KMS-11 (cell line): ENCODE results near the gene FXYD1.
A peak's percentile ranks its signal among the peaks of the same experiment; 100 is the strongest.

Experiments used
- H2AFZ ChIP-seq: fragments of 200-600 bp; sonication (generic); 2 replicates; pipeline ENCODE4 v1.6.1; 2016; ENCODE audit warnings: antibody characterized with exemption, mixed run types, low read depth
- H3K27ac ChIP-seq: fragments of 200-600 bp; sonication (generic); 2 replicates; pipeline ENCODE4 v1.6.1; 2016; ENCODE audit warnings: mild to moderate bottlenecking, mixed run types
- H3K27me3 ChIP-seq: fragments of 200-600 bp; sonication (generic); 2 replicates; pipeline ENCODE4 v1.6.1; 2017; ENCODE audit warnings: mild to moderate bottlenecking, low read depth, mixed run types, moderate library complexity; ENCODE audit not compliant: insufficient read depth
- H3K36me3 ChIP-seq: fragments of 200-600 bp; sonication (generic); 2 replicates; pipeline ENCODE4 v1.6.1; 2017; ENCODE audit warnings: mild to moderate bottlenecking, mixed run types; ENCODE audit not compliant: insufficient read depth
- H3K4me1 ChIP-seq: fragments of 200-600 bp; sonication (generic); 2 replicates; pipeline ENCODE4 v1.6.1; 2016; ENCODE audit warnings: mild to moderate bottlenecking, low read depth, mixed run types; ENCODE audit not compliant: poor library complexity, severe bottlenecking
- H3K4me2 ChIP-seq: fragments of 200-600 bp; sonication (generic); 2 replicates; pipeline ENCODE4 v1.7.0; 2016; ENCODE audit warnings: mild to moderate bottlenecking, mixed run types
- H3K4me3 ChIP-seq: fragments of 200-600 bp; sonication (generic); IDR thresholded peaks from 2 replicates; pipeline ENCODE4 v1.6.1; 2017; ENCODE audit warnings: low read depth, low read length, mixed read lengths; ENCODE audit not compliant: insufficient read depth
- H3K79me2 ChIP-seq: fragments of 200-600 bp; sonication (generic); 2 replicates; pipeline ENCODE4 v1.6.1; 2016; ENCODE audit warnings: low read depth, mixed run types; ENCODE audit not compliant: insufficient read depth
- H3K9ac ChIP-seq: fragments of 200-600 bp; sonication (generic); 2 replicates; pipeline ENCODE4 v1.6.1; 2016; ENCODE audit warnings: mild to moderate bottlenecking, mixed run types
- H4K20me1 ChIP-seq: fragments of 200-600 bp; sonication (generic); 2 replicates; pipeline ENCODE4 v1.6.1; 2016; ENCODE audit warnings: mild to moderate bottlenecking, mixed run types; ENCODE audit not compliant: insufficient read depth
- TF ChIP-seq, protein P1 (sequence below): fragments of 200-600 bp; sonication (generic); conservative IDR thresholded peaks from 2 replicates; pipeline ENCODE4 v1.6.1; 2017; ENCODE audit warnings: low read depth, mild to moderate bottlenecking, antibody characterized with exemption, low read length, moderate library complexity, mixed read lengths

Gene FXYD1

DNA sequence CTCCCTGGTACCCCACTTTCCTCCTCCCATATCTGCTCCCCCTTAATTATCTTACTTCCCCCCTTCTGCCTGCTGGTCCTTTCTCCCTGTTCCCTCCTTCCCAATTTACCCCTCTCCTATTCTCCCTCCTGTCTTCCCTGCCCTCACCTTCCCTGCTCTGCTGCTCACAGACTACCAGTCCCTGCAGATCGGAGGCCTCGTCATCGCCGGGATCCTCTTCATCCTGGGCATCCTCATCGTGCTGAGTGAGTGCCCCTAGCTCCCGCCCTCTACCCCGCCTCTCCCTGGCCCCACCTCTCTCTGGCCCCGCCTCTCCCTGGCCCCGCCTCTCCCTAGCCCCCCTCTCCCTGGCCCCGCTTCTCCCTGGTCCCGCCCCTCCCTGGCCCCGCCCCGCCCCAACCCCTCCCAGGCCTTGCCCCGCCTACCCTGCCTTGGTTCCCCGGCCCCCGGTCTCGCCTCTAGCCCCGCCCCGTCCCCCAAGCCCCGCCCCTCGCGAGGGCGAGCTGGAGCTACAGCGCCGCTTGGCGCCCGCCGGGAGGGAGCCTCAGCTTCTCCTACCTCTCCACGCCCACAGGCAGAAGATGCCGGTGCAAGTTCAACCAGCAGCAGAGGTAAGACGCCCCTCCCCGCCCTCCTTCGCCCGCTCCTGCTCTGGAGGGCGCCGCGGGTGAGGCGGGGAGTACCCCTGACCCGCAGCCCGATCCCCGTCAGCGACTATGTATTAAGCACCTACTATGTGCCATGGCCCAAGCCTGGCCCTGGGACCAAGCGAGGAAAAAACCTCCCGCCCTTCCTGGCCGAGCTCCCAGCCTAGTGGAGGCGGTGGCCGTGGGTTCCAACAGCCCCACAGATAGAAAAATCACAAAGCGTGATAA, 2.6 kb downstream of the FXYD1 start:
- no peaks in the 10 kb centered on the region for H4K20me1 ChIP-seq
- H3K4me2 ChIP-seq = peak overlapping the region; percentile 80
- no peak overlapping the region for H3K9ac ChIP-seq
- H3K27me3 ChIP-seq = peaks cover 13% of the 10 kb centered on the region; the same call in 1 of the 2 replicates
- H2AFZ ChIP-seq = peak overlapping the region; percentile 57
- H3K4me3 ChIP-seq = no peak overlapping the region
- no peaks in the 10 kb centered on the region for H3K36me3 ChIP-seq
- H3K79me2 ChIP-seq = no peaks in the 10 kb centered on the region
- H3K4me1 ChIP-seq = peaks cover 7% of the 10 kb centered on the region
- no peak overlapping the region for H3K27ac ChIP-seq
- TF ChIP-seq, protein P1, sequence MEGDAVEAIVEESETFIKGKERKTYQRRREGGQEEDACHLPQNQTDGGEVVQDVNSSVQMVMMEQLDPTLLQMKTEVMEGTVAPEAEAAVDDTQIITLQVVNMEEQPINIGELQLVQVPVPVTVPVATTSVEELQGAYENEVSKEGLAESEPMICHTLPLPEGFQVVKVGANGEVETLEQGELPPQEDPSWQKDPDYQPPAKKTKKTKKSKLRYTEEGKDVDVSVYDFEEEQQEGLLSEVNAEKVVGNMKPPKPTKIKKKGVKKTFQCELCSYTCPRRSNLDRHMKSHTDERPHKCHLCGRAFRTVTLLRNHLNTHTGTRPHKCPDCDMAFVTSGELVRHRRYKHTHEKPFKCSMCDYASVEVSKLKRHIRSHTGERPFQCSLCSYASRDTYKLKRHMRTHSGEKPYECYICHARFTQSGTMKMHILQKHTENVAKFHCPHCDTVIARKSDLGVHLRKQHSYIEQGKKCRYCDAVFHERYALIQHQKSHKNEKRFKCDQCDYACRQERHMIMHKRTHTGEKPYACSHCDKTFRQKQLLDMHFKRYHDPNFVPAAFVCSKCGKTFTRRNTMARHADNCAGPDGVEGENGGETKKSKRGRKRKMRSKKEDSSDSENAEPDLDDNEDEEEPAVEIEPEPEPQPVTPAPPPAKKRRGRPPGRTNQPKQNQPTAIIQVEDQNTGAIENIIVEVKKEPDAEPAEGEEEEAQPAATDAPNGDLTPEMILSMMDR = peak; percentile 28; the same call in 1 of the 2 replicates

DNA sequence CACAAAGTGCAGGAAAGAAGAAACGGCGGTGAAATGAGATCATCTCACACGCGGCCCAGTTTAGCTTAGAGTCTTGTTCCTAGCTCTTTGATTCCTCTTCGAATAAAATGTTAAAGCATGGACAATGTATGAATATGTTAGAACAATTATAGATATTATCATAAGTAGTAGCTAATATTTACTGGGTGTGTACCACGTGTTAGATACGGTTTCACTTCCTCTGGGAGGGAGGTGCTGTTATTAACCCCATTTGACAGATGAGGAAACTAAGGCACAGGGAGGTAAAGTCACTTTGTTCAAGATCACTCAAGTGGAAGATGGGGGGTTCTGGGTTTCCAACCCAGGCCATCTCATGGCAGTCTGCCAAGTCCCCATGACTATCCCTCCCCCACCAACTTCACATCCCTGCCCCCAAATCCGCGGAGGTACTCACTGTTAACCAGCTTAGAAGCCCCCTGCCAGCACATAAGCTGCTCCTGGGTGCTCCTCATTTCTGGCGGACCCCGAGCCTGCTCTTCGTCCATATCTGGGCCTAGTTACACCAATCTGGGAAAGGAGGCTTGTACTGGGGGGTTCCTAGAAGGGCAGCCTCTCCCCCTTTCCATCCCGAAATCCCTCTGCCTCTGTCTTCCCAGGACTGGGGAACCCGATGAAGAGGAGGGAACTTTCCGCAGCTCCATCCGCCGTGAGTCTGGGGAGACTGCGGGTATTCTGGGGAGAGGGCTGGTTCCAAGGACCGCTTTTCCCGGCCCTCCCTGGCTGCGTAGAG, 3.4 kb downstream of the FXYD1 start:
- no peak overlapping the region for H3K9ac ChIP-seq
- peak overlapping the region; percentile 80 for H3K4me2 ChIP-seq
- H3K36me3 ChIP-seq = no peaks in the 10 kb centered on the region
- H4K20me1 ChIP-seq = no peaks in the 10 kb centered on the region
- H3K27ac ChIP-seq = no peak overlapping the region
- peaks cover 7% of the 10 kb centered on the region for H3K4me1 ChIP-seq
- no peak overlapping the region for H3K4me3 ChIP-seq
- peak overlapping the region; percentile 49 for H2AFZ ChIP-seq
- TF ChIP-seq, protein P1 = no peak
- H3K79me2 ChIP-seq = no peaks in the 10 kb centered on the region
- H3K27me3 ChIP-seq = peaks cover 13% of the 10 kb centered on the region; the same call in 1 of the 2 replicates

- no peaks in the 10 kb centered on the region for H4K20me1 ChIP-seq
- no peak overlapping the region for H3K9ac ChIP-seq
- H3K79me2 ChIP-seq = no peaks in the 10 kb centered on the region
- no peak overlapping the region for H3K27ac ChIP-seq
- H3K4me1 ChIP-seq = peaks cover 7% of the 10 kb centered on the region
- TF ChIP-seq, protein P1 = no peak
- H2AFZ ChIP-seq = no peak overlapping the region
- no peak overlapping the region for H3K4me2 ChIP-seq
- H3K36me3 ChIP-seq = no peaks in the 10 kb centered on the region
- no peak overlapping the region for H3K4me3 ChIP-seq
- H3K27me3 ChIP-seq = peaks cover 13% of the 10 kb centered on the region; the same call in 1 of the 2 replicates
Observed at GRCh38 chr19:35142606-35143230, 4.1 kb downstream of the FXYD1 start.

DNA sequence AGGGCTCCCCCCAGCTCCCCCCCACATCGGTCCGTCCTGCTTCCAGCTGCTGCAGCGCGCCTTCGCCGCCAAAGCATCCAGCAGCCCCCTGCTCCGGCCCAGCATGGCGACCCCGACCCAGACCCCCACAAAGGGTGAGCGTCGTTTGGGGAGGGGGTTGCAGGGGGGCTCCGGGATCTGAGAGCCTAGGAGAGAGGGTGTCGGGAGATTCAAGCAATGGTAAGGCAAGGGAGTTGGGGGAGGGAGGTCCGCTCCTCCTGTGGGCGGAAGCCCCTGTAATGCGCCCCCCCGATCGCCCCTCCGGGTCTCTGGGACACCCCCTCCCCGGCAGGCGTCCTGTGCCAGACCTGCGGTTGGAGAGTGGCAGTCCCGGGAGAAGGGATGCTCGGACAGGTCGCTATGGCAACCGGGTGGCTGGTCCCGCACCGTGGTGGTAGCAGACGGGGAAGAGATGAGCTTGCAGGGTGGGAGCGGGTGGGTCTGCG, 4.6 kb downstream of the FXYD1 start, which contains the start of gene FXYD7:
TSS of gene FXYD7 (plus strand) at position 25 of the 485 bp plus-strand sequence. CDS start at position 104, 79 bp downstream.
- H2AFZ ChIP-seq = no peak within 1 kb of the TSS; the same call in 1 of the 2 replicates
- H3K4me3 ChIP-seq = no peak within 1 kb of the TSS
- no peaks in the 10 kb centered on the region for H3K79me2 ChIP-seq
- peaks cover 13% of the 10 kb centered on the region; the same call in 1 of the 2 replicates for H3K27me3 ChIP-seq
- peaks cover 7% of the 10 kb centered on the region for H3K4me1 ChIP-seq
- H3K9ac ChIP-seq = no peak within 1 kb of the TSS
- no peaks in the 10 kb centered on the region for H4K20me1 ChIP-seq
- no peaks in the 10 kb centered on the region for H3K36me3 ChIP-seq
- H3K27ac ChIP-seq = no peak within 1 kb of the TSS
- H3K4me2 ChIP-seq = 0 out of 2 replicates have a peak within 1 kb of the TSS, but pooled peaks have one; percentile 80
- TF ChIP-seq, protein P1 = no peak
